Fibroblast of the aortic adventitia (primary cell): ENCODE measurements around the gene METTL14. TPM values are rescaled to one million over a fixed set of nuclear protein-coding genes. Genes with fewer than 3 reads are reported as not detected.

ENCODE experiments used
- DNase-seq: peaks from one replicate; pipeline ENCODE4 v3.0.0-alpha.2; 2010; ENCODE audit warnings: low read depth
- H3K4me3 ChIP-seq: 2 replicates; pipeline ENCODE4 v1.5.1; 2011; ENCODE audit warnings: low read depth, mild to moderate bottlenecking, control low read depth, low read length, moderate library complexity
- total RNA-seq: library from RNA; depleted of rRNA; stranded (reverse); fragments of >200 nt; gene quantifications from 2 replicates; pipeline ENCODE4 v1.2.3, GENCODE V29; 2012; ENCODE audit warnings: low replicate concordance
- TF ChIP-seq, protein P1 (sequence below): IDR thresholded peaks from 2 replicates; pipeline ENCODE4 v1.5.1; 2011; ENCODE audit warnings: mild to moderate bottlenecking, low read length, control low read depth, inconsistent platforms; ENCODE audit not compliant: insufficient read depth

The METTL14 gene
- total RNA-seq, 1 donor = 27.5 TPM

- no peak overlapping the region for H3K4me3 ChIP-seq
- no peak for DNase-seq
- TF ChIP-seq, protein P1, sequence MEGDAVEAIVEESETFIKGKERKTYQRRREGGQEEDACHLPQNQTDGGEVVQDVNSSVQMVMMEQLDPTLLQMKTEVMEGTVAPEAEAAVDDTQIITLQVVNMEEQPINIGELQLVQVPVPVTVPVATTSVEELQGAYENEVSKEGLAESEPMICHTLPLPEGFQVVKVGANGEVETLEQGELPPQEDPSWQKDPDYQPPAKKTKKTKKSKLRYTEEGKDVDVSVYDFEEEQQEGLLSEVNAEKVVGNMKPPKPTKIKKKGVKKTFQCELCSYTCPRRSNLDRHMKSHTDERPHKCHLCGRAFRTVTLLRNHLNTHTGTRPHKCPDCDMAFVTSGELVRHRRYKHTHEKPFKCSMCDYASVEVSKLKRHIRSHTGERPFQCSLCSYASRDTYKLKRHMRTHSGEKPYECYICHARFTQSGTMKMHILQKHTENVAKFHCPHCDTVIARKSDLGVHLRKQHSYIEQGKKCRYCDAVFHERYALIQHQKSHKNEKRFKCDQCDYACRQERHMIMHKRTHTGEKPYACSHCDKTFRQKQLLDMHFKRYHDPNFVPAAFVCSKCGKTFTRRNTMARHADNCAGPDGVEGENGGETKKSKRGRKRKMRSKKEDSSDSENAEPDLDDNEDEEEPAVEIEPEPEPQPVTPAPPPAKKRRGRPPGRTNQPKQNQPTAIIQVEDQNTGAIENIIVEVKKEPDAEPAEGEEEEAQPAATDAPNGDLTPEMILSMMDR = no peak
Measured at GRCh38 chr4:118742050-118742449, 56.9 kb downstream of the METTL14 start.

GRCh38 chr4:118743867-118744266, 58.7 kb downstream of the METTL14 start:
- no peak overlapping the region for H3K4me3 ChIP-seq
- DNase-seq = no peak
- TF ChIP-seq, protein P1 = no peak

DNA sequence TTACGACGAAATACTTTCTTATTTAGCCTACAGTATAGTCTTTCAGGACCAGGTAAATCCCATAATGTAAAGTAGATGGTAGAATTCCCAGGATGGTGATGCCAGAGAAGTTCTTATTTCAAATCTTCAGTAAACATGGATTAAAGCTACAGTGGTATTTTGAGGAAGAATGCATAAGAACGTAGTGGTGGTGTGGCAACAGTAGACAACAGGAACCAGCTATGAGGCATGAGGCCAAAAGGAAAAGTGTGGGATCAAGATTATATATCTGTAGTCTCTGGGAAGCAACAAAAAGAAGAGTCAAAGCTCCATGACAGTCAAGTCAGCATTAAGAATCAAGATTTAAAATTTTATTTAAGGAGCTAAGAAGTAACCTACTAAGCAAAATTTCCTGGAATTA, 60.2 kb downstream of the METTL14 start:
- H3K4me3 ChIP-seq = no peak overlapping the region
- peak; percentile 43 for DNase-seq
- TF ChIP-seq, protein P1 = no peak

- no peak for DNase-seq
- no peak overlapping the region for H3K4me3 ChIP-seq
- TF ChIP-seq, protein P1 = no peak
Measured at GRCh38 chr4:118746251-118746919, 61.2 kb downstream of the METTL14 start.

- no peak for DNase-seq
- H3K4me3 ChIP-seq = no peak overlapping the region
- TF ChIP-seq, protein P1 = no peak
Measured at GRCh38 chr4:118749347-118749988, 64.3 kb downstream of the METTL14 start.

- TF ChIP-seq, protein P1 = no peak
- no peak overlapping the region for H3K4me3 ChIP-seq
- peak; percentile 77 for DNase-seq
Measured at GRCh38 chr4:118751629-118752323, 66.6 kb downstream of the METTL14 start.
